Renal cortex interstitium (tissue), 11 donors: Measurements from ENCODE around the gene CCDC157. TPM values are rescaled to one million over a fixed set of nuclear protein-coding genes. Genes with fewer than 3 reads are reported as not detected.
"Not testable (repeated sequence)": the region's sequence is repeated elsewhere in the genome, so short reads cannot be mapped to it uniquely, and the experiment has no call there.

Experiments
- DNase-seq, 11 donors: peaks; one replicate each; pipeline ENCODE4 v3.0.0-alpha.2; 2013; ENCODE audit warnings: low read depth in 9 of 11, low spot score in 4 of 11; ENCODE audit errors: extremely low read depth in 1 of 11
- polyA plus RNA-seq, 3 donors: library from polyadenylated mRNA; unstranded; fragments of 120-200 nt; gene quantifications; one replicate each; pipeline ENCODE4 v1.2.1, GENCODE V29; 2013; ENCODE audit not compliant: insufficient read length in 3 of 3

The CCDC157 gene
- polyA plus RNA-seq, 3 donors, result 5.6 to 10.1 (median 6.9) TPM

- DNase-seq, result no peak
These were observed 35.3 kb upstream of the CCDC157 start for GRCh38 chr22:30321461-30321860.

- no peak for DNase-seq
These were observed 33.6 kb upstream of the CCDC157 start for GRCh38 chr22:30323246-30323645.

GRCh38 chr22:30324014-30324730 is 32.6 kb upstream of the CCDC157 start:
- no peak for DNase-seq

DNA sequence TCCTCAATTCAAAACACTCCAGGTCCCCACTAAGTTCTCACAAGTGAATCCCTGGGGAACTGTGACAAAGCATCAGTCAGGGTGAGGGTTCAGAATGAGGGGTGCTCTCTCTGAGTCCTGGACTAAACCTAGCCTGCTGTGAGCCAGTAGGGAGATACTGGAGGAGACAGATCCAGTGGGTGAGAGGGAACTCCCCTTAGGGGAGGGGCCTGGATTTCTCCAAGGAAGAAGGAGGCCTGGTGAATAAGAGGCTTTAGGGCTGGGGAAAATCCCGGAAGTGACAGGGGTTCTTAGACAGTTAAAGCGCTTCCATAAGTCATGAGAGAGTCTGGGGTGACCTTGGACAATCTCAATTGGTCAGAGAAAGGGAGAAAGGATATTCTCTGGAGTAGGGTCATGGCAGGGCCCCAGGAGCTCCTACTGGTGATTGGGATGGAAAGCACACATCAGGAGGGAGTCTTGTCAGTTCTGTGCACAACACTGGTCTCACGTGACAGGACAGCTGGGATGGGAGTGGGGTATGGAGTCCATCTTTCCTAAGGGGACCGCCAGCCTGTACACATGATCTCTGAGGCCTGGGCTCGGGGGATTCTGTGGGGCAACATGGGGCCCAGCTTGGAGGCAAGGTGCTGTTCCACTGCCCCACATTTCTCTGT is 31.6 kb upstream of the CCDC157 start:
- DNase-seq, result no peak

- DNase-seq, result no peak
These were observed 31.0 kb upstream of the CCDC157 start for GRCh38 chr22:30325724-30326254.

GRCh38 chr22:30326255-30326705 is 30.5 kb upstream of the CCDC157 start:
- DNase-seq, result no peak

DNA sequence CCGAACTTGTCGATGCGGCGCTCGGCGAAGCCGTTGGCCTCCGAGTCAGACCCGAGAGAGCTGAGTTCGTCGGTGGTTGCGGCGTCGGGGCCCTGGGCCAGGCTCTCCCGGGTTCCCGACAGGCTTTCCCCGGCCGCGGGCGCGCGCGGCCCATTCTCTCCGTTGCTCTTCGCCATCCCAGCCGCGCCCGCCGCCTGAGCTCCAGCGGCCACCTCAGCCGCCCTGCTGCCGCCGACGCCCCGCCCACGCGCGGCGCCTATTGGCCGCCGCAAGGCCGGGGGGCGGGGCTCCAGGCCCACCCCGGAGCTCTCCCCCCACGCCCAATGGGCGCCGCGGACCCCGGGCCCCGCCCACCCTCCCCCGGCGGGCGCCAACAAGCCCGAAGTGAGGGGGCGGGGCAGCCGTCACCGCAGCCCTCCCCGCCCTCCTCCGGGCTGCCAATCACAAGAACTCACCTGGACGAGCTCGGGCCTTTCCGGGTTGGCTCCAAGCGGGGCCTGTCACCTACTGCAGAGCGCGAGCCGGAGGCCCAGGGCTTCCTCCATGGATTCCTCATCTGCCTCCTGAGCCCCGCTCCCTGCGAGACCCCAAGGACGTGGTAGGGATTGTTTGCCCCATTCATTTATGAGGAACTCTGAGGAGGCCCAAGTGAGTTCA is 30.0 kb upstream of the CCDC157 start, which contains the start of gene TBC1D10A:
TBC1D10A (minus strand) TSS at position 236 of the 657 bp plus-strand sequence; CDS start at position 176, 60 bp downstream.
- DNase-seq, result peak; percentile 72 to 89 (median 87)

GRCh38 chr22:30327864-30328345 is 28.9 kb upstream of the CCDC157 start:
- DNase-seq, result no peak

DNA sequence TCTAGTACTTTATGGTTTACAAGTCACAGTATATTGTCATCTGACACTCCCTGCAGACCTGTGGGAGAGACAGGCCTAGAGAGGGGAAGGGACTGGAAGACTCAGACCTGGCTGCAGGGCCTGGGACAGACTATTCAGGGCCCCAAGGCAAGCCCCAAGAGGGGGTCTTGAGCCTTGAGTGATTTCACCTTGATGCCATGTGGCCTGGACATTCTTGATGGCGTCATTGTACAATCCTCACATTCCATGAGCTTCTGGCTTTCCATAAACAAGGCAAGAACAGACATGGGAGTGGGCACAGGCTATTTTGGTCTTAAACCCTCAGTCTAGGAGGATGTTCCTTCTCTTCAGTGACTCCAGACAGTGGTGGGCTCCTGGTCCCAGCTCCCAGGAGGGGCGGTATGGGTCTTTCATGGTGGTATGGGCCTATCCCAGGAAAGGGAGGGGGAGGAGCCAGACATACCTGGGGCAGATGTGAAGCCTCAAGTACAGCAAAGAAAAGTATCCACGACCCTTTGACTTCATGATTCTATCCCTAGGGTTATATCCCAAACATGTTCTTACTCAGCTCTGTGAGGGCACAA is 28.2 kb upstream of the CCDC157 start:
- no peak for DNase-seq

DNA sequence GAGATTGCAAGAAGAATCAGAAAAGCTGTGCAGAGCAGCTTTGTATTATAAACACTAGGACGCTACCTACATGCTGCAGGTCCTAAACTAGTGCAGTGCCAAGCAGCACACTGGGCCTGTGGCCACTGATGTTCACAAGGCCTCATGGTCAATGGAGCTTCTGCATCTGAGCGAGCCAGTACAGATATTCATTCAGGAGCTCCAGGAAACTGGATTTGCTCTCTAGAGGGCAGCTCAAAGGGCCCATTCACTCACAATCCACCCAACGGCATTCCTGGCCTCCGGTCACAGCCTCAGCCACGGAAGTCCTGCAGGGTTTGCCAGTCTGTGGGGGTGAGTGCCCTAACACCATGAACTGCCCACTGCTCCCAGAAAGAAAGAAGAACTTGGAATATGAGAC is 24.3 kb upstream of the CCDC157 start:
- DNase-seq, result no peak

DNA sequence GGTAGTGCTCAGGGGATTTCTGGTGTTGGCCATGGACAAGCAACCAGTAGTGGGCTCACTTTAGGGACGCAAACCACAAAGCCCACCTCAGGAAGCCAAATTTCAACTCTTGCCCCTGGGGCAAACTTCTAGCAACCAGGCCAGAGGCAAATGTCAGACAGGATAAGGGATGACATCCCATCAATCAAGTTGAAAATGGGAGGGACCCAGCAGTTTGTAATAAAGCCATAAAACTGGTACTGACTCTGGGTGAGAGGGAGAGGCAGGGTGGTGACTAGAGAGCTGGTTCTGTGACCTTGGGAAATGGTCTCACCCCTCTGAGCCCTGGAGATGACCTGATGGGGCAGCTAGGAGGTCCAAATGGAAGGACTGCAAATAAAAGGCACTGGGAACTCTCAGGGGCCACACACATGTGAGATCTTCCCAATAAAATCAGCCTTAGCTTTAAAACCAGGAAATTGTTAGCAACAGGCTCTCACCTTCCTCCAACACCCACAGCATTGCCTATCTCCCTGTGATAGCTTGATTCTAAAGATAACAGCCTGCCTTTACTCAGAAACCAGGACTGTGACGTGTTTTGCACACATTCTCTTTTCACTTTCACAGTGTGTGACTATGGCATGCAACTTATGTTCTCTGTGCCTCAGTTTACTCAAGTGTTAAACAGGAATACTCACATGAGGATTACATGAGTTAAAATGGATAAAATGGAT is 23.7 kb upstream of the CCDC157 start:
- DNase-seq, result no peak

GRCh38 chr22:30333707-30334087 is 23.1 kb upstream of the CCDC157 start:
- no peak for DNase-seq

GRCh38 chr22:30334646-30335045 is 22.2 kb upstream of the CCDC157 start:
- DNase-seq, result no peak

DNA sequence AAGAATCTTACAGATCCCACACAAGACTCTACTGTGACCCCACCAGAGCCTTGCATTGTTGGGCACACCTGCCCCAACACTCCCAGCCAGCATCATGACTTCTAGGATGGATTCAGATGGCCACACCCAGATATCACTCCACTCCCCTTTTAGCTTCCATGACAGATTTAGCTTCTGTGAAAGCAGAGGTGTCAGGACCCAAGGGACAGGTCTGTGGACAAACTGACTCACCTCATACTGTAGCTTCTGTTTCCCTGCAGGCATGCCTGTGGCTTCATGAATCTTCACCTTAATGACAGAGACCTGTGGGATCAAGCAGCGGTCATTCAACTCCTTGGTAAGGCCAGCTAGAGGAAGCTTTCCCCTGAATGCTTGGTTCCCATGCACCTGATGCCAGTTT is 21.6 kb upstream of the CCDC157 start:
- no peak for DNase-seq

DNA sequence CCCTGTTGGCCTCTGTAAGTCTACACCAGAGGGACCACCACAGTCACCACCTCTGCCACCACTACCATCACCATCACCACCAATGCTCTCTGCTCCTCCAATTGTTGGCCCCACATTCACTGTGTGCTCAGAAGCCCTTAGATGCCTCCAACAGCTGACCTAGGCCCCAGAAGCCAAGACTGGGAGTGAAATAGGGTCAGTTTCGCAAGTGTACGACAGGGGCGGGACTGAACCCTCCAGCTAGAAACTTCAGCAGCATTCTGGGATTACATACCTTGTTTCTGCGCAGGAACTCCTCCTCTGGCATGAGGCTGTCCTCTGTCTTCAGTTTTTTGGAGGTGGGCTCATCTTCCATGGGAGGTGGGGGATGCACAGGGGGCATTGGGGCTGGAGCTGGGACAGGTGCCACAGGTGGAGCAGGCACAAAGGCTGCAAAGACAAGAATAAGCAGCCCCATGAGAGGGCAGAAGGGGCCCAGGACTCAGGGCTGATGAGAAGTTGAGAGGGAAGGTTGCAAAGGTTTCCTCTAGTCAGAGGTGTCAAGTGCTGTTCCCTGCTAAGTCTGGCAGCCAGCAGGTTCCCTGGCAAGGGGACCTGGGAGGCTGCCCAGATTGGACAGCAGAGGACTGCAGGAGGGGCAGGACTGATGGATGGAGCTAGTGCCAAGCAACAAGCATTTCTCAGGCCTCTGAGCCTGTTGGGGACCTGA is 19.9 kb upstream of the CCDC157 start:
- no peak for DNase-seq

DNA sequence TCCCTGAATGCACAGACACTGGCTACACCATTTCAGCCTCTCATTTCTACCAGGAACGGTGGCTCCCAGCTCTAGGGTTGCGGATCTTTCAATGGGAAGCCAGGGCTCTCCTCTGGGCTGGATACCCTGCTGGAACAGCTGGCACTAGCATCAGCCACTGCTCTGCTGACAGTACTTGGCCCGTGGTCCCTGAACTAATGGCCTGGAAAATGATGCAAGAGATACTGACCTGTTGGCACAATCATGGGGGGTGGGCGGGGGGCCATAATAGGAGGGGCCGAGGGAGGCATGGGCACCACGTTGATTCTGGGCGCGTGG is 19.4 kb upstream of the CCDC157 start:
- no peak for DNase-seq

DNA sequence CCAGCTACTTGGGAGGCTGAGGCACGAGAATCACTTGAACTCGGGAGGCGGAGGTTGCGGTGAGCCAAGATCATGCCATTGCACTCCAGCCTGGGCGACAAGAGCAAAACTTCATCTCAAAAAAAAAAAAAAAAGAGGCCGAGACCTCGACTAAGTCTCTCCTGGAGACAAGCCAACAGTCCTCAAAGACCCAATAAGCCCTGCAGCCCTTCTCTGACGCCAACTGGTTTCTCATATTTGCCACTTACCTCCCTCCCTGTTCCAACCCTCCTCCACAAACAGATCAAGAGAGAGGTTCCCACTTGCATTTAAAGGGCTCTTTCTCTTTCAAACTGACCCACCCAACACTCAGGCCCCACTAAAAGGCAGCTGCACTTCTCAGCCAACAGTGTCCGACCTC is 18.5 kb upstream of the CCDC157 start:
- DNase-seq, result not testable (repeated sequence)

DNA sequence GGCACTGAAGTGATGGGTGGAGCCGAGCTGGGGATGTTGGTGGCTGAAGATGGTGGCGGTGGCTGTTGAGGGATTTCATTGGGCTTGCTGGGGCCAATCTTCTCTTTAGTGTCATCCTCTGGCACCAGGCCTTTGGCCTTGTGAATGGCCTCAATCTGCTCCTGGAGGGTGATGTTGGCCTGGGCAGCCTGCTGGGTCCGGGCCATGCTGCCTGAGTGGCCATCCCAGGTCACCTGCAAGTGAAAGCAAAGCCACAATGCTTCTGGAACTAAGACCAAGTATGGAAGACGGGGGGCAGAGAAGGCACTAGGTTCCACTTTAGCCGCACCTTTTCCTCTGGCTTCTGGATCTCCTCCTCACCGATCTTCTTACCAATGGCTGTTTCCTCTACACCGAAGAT is 18.0 kb upstream of the CCDC157 start:
- DNase-seq, result no peak
